Activated CD4-positive, CD25-positive, alpha-beta regulatory T cell treated with anti-CD3 and anti-CD28 coated beads, Interleukin-2, amount 50 U/mL, for 24 hours (primary cell): ENCODE data around the gene PSMA2.
A peak's percentile ranks its signal among the peaks of the same experiment; 100 is the strongest.
"Not testable (repeated sequence)": the region's sequence is repeated elsewhere in the genome, so short reads cannot be mapped to it uniquely, and the experiment has no call there.

Experiments
- ATAC-seq, 2 donors: fragments of 150-1000 bp; cut with Tn5 transposase; one replicate each; pipeline ENCODE4 v1.10.0; 2021; ENCODE audit warnings: mild to moderate bottlenecking in 1 of 2, moderate library complexity in 1 of 2

PSMA2 gene

DNA sequence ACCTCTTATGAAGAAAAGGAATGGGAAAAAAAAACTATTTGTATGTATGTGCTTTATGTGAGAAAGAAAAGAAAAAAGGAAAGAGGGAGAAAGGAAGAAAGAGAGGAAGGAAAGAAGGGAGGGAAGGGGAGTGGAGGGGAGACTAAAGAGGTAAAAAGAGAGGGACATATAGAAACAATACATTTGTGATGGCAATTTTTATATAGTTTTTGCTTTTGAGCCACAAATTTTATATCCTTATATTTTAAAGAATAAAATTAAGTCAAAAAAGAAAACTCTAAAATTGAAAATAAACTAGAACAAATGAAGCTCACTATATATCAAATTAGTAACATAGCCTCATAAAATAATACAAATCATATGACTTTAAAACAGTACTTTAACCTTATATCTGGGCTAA is 31.1 kb downstream of the PSMA2 start:
- no peak for ATAC-seq

DNA sequence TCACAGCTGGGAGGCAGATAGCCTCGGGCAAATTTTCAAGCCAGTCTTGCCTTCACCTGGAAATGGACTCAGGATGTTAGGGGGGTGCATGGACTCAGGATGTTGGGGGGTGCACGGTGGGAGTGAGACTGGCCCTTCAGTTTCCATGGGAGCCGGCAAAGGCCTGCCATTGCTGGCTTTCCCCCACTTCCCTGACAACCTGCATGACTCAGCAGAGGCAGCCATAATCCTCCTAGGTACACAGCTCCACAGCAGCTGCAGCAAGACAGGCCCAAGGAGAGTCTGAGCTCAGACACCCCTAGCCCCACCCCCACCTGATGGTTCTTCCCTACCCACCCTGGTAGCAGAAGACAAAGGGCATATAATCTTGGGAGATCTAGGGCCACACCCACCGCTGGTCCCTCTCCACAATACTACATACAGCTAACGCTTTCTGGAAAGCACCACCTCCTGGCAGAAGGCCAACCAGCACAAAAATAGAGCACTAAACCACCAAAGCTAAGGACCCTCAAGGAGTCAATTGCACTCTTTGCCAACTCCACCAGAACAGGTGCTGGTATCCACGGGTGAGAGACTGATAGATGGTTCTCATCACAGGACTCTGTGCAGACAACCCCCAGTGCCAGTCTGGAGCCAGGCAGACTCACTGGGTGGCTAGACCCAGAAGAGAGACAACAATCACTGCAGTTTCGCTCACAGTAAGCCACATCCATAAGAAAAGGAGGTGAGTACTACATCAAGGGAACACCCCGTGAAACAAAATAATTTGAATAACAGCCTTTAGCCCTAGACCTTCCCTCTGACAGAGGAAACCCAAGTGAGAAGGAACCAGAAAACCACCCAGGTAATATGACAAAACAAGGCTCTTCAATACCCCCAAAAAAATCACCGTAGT is 38.4 kb downstream of the PSMA2 start:
- no peak for ATAC-seq

DNA sequence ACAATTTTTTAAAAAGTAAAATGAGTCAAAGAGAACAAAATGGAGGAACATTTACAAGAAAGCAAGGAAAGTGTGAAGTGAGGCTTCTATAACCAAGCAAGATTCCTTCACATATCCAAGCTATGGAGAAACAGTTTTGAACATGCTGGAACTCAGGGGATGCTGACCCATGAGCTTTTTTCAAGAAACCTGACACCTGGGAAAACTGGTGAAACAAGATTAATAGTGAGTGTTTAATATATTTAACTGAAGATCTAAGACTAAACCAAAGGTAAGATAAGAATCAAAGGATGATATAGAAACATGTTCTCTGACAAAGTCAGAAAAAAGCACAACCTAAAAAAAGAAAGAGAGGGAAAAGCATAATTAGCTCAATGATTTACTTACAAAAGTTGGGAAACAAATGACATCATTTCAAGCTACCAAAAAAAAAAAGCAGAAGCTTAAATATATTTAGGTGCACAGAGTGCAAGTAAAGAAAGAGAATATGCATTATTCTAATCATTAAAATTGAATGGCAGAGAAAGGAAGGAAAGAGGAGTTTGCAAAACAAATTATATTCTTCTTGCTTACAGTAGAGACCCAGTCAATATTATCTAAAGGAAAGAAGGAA is 45.0 kb downstream of the PSMA2 start:
- ATAC-seq: no peak

DNA sequence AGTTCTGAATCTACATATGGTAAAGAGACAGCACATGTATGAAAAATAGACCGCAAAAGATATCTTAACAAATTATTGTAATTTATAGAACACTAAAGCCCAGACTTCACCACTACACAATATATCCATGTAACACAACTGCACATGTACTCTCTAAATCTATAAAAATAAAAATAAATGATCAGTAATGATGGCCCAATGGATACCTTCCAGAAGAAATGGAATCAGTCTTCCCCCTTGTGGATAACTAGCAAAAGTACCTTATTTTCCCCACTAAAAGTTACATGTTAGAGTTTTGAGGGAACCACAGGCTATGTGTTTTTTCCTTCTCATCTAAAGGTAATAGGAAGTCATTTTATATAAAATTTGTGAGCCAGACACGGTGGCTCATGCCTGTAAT is 45.8 kb downstream of the PSMA2 start:
- ATAC-seq: no peak

GRCh38 chr7:42885183-42885582 is 46.8 kb downstream of the PSMA2 start:
- ATAC-seq: not testable (repeated sequence)

- no peak for ATAC-seq
Measured at GRCh38 chr7:42883950-42884349, 48.0 kb downstream of the PSMA2 start.

GRCh38 chr7:42880392-42880791 is 51.6 kb downstream of the PSMA2 start:
- ATAC-seq: no peak

DNA sequence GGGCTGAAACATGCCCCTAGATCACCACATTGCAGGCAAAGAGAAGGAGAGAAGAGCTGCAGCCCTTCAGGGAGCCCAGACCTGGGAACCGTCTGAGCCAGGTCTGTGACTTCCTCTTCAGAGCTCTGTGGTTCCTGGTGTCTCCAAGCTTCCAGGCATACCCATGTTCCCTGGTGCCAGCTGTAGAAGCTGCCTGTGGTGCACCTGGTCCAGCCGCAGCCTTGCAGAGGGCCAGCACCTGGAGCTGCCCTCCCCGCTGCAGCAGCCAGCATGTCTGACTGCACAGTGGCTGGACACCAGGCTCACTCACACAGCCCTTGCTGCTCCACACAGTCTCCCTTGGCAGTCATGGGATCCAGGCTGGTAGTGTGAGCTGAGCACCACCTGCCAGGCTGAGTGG is 53.7 kb downstream of the PSMA2 start:
- ATAC-seq: no peak

DNA sequence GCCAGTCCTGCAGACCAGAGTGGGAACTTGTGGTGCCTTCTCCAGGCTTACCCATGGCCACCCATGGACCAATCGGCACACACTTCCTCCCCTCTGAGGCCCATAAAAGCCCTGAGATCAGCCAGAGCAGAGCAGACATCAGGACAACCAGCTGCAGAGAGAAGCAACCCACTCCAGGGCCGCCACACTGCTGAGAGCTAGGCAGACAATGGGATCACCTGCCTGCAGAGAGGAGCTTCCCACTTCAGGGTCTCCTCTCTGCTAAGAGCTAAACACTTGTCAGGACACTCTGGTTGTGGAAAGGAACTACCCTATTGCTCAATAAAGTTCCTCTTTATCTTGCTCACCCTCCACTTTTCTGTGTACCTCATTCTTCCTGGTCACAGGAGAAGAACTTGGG is 54.1 kb downstream of the PSMA2 start:
- no peak for ATAC-seq

DNA sequence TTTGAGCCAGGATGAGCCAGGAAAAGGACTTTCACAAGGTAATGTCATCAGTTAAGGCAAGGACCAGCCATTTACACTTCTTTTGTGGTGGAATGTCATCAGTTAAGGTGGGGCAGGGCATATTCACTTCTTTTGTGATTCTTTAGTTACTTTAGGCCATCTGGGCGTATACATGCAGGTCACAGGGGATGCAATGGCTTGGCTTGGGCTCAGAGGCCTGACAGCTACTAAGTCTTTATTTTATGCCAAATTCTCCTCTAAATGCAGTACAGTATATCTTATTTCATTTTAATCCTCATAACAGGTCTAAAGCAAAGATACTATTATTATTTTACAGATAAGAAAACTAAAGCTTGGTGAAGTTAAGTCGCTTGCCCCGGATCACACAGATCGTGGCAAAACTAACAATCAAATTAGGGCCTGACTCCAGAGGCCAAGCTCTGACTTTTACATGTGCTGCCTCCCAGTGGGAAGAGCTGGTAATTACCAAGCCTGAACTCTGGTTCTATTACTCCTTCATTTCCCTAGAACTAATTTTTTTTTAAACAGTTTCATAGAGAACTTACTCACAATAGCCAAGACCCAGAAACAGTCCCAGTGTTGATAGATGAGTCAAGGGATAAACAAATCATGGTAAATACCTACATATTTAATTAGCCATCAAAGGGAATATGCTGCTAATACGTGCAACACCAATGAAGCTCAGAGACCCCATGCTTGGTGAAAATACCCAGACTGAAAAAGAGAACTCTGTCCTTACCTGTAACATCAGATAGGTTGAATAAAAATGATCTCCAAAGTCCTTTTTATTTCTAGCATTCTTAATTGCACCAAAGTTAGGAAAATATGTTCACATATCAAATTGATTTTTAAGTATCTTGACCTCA is 55.5 kb downstream of the PSMA2 start:
- peak; percentile 48 to 62 for ATAC-seq

DNA sequence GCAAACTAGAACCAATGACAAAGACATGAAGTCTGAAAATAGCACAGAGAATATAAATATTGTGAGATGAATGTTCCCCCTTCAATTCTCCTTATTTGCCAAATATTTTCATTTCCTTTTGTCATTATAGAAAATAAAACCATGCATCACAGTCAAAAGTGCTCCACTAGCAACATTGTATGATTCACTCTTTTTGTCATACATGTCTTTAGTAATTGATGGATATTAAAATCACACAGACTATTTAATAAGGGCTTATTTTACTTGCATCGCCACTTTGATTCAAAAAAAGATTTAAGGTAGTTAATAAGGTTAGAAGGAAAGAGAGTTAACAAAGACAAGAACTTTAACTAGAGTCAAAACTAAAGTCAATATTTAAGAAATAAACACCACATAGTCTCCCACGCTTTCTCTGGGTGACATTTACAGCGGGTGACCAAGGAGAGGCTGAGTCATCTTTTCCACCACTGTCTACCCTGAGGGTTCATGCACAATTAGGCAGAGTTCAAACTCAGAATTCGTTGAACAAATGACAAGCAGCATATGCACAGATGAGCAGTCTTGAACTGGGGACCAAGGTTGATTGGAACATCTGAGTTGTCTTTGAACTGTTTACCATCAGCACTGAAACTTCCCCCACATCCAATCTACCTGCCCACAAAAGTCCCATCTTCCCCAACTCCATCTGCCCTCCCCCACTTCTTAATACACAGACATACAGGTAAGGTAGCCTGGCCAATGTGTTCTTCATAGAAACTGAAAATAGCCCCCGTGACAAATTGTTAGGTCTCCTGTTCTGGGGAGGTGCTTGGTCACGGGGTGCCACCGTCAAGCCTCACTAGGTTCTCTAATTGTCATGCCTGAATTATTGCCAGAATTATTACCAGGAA is 62.6 kb downstream of the PSMA2 start:
- ATAC-seq: peak; percentile 94

DNA sequence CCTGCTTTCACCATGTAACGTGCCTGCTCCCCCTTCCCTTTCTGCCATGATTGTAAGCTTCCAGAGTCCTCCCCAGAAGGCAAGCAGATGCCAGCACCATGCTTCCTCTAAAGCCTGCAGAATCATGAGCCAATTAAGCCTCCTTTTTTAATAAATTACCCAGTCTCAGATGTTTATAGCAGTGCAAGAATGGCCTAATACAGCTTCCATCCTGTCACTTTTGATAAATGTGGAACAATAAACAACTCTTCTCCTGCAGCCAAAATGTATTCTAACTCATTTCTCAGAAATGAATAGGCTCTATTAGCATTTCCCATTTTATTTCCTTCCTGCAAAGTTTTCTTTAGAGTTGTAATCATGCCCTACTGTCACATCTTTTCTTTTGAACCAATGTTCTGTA is 63.5 kb downstream of the PSMA2 start:
- no peak for ATAC-seq
